Femur (tissue), 1 donor: ENCODE results near the gene SLC2A13.
"Not testable (repeated sequence)": the region's sequence is repeated elsewhere in the genome, so short reads cannot be mapped to it uniquely, and the experiment has no call there.

Experiments
- DNase-seq: peaks from one replicate; pipeline ENCODE4 v3.0.0-alpha.2; 2017

SLC2A13 gene

GRCh38 chr12:40104461-40105264 lies 1.2 kb downstream of the SLC2A13 start:
- no peak for DNase-seq

- DNase-seq = no peak
Measured at GRCh38 chr12:40103043-40103442, 2.8 kb downstream of the SLC2A13 start.

GRCh38 chr12:40101747-40102146 lies 4.1 kb downstream of the SLC2A13 start:
- DNase-seq = no peak

GRCh38 chr12:40099423-40099853 lies 6.4 kb downstream of the SLC2A13 start:
- no peak for DNase-seq

- DNase-seq = no peak
Measured at GRCh38 chr12:40098406-40099145, 7.3 kb downstream of the SLC2A13 start.

GRCh38 chr12:40093512-40093911 lies 12.4 kb downstream of the SLC2A13 start:
- no peak for DNase-seq

- DNase-seq = no peak
Measured at GRCh38 chr12:40086471-40086870, 19.4 kb downstream of the SLC2A13 start.

GRCh38 chr12:40078266-40078665 lies 27.6 kb downstream of the SLC2A13 start:
- no peak for DNase-seq

GRCh38 chr12:40075458-40075857 lies 30.4 kb downstream of the SLC2A13 start:
- no peak for DNase-seq

- DNase-seq = no peak
Measured at GRCh38 chr12:40068416-40068815, 37.5 kb downstream of the SLC2A13 start.

- no peak for DNase-seq
Measured at GRCh38 chr12:40065636-40066035, 40.2 kb downstream of the SLC2A13 start.

GRCh38 chr12:40063414-40063813 lies 42.5 kb downstream of the SLC2A13 start:
- no peak for DNase-seq

- DNase-seq = no peak
Measured at GRCh38 chr12:40058721-40059190, 47.1 kb downstream of the SLC2A13 start.

- DNase-seq = no peak
Measured at GRCh38 chr12:40056373-40056772, 49.5 kb downstream of the SLC2A13 start.

- DNase-seq = no peak
Measured at GRCh38 chr12:40055776-40056175, 50.1 kb downstream of the SLC2A13 start.

- DNase-seq = no peak
Measured at GRCh38 chr12:40055228-40055579, 50.7 kb downstream of the SLC2A13 start.

GRCh38 chr12:40054555-40055227 lies 51.2 kb downstream of the SLC2A13 start:
- DNase-seq = no peak

GRCh38 chr12:40049268-40049667 lies 56.6 kb downstream of the SLC2A13 start:
- no peak for DNase-seq

- not testable (repeated sequence) for DNase-seq
Measured at GRCh38 chr12:40047002-40047401, 58.9 kb downstream of the SLC2A13 start.

- DNase-seq = no peak
Measured at GRCh38 chr12:40045656-40046055, 60.2 kb downstream of the SLC2A13 start.

- no peak for DNase-seq
Measured at GRCh38 chr12:40044396-40044795, 61.5 kb downstream of the SLC2A13 start.

- no peak for DNase-seq
Measured at GRCh38 chr12:40039598-40039997, 66.3 kb downstream of the SLC2A13 start.

- DNase-seq = no peak
Measured at GRCh38 chr12:40038619-40039018, 67.3 kb downstream of the SLC2A13 start.

GRCh38 chr12:40034712-40035111 lies 71.2 kb downstream of the SLC2A13 start:
- DNase-seq = no peak
